ENCODE data around the gene TSPAN31. TPM values are rescaled to one million over a fixed set of nuclear protein-coding genes. Genes with fewer than 3 reads are reported as not detected.
"Not testable (repeated sequence)": the region's sequence is repeated elsewhere in the genome, so short reads cannot be mapped to it uniquely, and the experiment has no call there.

The TSPAN31 gene
- total RNA-seq, 1 donor from 2014 or later = 38.0 TPM

DNA sequence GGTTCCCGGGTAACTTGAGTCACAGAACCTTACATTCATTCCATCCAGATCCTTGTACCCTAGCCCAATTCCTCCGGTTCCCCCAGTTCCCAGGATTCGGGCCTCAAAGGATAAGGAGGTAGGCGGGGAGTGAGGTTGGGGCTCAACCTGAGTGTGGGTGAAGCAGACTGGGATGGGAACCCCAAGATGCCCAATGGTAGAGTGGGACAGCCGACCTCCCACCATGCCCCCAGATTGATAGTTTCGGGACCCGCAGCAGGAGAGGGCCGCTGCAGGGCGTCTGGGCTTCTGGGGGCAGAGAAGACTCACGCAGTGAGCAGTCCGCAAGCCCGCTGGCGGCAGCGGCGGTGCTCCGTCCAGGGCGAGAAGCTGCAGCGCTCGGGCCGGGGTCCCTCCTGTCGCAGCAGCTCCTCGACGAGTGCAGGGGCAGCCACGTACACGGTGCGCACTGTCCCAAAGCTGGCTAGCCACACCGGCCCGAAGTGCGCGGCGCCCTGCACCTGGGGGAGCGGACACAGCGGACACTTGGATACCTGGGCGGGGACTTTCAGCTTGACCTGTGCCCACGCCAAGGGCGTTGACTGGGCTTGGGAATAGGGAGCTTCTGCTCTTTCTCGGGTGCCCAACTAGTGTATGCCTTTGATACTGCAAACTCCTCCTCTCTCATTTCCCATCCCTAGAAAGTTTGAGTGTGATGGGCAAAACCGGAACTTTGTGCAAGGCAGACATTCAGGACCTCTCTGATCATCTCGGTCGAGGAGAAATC lies 21.0 kb downstream of the TSPAN31 start:
- DNase-seq (ENCODE audit: extremely low read depth, low read depth, low spot score) = no peak

DNA sequence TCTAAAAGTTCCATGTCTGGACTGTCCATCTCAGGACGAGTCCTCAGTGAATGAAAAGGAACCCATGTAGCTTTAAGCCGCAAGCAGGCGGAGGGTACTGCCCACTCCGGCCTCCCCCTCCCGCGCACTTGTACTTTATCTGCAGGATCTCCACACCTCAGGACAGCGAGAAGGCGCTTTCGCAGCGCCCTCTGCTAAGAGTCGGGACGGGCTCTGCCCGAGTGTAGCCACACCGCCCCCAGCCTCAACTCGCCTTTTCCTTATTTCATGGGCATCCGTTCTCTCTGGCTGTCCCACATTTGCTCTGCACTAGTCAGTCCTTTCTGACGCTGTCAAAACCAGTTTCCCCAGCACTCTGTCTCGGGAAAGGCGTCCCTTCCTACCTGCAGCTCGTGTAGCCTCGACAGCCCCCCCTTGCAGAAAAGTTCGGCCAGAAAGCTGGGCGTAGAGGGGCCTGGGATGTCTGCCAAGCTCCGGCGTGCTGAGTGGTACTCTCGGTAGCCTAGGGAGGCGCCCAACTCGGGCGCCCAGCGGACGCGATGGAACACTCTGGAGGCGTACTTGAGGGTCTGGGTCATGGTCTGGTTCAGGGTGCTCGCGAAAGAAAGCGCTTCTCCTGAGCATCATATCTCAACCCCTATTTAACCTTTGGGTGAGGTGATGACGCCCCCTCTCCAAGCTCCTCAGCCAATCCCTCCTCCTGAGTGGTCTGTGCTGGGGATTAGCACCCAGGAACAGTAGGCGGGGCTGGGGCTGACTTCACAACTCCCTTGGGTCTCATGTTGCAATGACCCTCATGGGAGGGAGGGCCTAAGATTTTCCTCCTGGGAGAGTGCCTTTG lies 21.8 kb downstream of the TSPAN31 start, which contains the start of gene CYP27B1:
CYP27B1 (minus strand) TSS at position 615 of the 841 bp plus-strand sequence; CDS start at position 578, 37 bp downstream.
- DNase-seq (ENCODE audit: extremely low read depth, low read depth, low spot score) = no peak

- DNase-seq (ENCODE audit: extremely low read depth, low read depth, low spot score) = no peak
These were observed 22.5 kb downstream of the TSPAN31 start for GRCh38 chr12:57767305-57767698.

- DNase-seq (ENCODE audit: extremely low read depth, low read depth, low spot score) = no peak
These were observed 23.0 kb downstream of the TSPAN31 start for GRCh38 chr12:57767876-57768275.

- no peak for DNase-seq (ENCODE audit: extremely low read depth, low read depth, low spot score)
These were observed 24.8 kb downstream of the TSPAN31 start for GRCh38 chr12:57769594-57769993.

DNA sequence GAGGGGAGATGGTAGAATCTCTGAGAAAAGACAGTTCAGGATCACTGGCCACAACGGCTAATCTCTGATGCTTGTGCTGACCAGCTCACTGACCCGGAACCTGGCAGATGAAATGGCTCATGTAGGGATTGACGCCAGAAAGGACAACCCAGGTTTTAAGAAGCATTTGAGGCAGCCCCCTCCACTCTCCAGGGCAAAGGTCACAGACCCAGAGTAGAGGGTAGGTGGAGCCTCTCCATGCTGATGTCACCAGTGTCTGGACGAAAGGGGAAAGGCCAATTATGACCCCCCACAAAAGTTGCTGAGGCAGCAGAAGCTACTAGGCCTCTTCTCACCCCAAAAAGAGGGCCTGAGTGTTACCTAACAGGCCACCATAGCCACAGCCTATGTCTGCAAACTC lies 25.9 kb downstream of the TSPAN31 start:
- no peak for DNase-seq (ENCODE audit: extremely low read depth, low read depth, low spot score)

DNA sequence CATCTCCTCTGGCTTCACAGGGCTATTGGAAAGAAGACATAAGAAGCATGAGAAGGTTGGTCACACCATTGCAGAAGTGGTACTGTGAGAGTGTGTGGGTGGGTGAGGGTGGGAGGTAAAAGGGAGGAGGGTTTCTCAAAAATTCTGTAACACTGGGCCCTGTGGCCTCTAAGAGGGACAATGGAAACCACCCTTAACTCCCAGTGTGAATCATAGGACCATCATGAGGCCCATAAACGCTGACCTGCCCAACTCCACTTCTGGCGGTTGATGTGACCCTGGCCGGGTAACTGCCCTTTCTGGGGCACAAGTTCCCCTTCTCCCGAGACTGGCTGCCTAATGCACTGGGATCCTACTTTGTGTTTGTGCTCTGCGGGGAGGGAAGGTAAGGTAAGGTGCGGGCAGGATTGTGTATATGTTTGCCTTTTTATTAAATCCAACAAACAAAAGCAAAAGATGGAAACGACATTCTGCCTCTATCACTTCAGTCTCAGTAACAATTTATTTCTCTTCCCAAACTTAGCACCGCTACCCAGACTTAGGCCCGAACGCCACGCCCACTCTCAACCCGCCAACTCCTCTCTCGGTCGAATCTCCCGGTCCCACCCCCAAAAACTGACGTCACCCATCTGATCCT lies 26.5 kb downstream of the TSPAN31 start:
- DNase-seq (ENCODE audit: extremely low read depth, low read depth, low spot score) = no peak

- DNase-seq (ENCODE audit: extremely low read depth, low read depth, low spot score) = peak; percentile 77
These were observed 27.1 kb downstream of the TSPAN31 start, which contains the start of gene METTL1 for GRCh38 chr12:57771873-57772428. METTL1 (minus strand) TSS chr12:57772105; CDS start chr12:57772083, 22 bp downstream.

GRCh38 chr12:57772429-57773322 lies 27.8 kb downstream of the TSPAN31 start, which contains the start of gene EEF1AKMT3:
EEF1AKMT3 (plus strand) TSS chr12:57772614; CDS start chr12:57772725, 111 bp downstream.
- no peak for DNase-seq (ENCODE audit: extremely low read depth, low read depth, low spot score)

DNA sequence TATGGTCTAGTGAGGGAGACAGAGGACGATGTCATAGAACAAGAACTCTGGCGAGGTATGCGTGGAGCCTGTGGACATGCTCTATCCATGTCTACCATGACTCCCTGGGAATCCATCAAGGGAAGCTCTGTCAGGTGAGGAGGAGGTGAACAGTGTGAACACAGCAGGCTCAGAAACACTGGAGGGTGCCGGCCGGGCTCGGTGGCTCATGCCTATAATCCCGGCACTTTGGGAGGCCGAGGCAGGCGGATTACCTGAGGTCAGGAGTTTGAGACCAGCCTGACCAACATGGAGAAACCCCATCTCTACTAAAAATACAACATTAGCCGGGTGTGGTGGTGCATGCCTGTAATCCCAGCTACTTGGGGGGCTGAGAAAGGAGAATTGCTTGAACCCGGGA lies 29.8 kb downstream of the TSPAN31 start:
- DNase-seq (ENCODE audit: extremely low read depth, low read depth, low spot score) = not testable (repeated sequence)

GRCh38 chr12:57775044-57775443 lies 30.2 kb downstream of the TSPAN31 start:
- no peak for DNase-seq (ENCODE audit: extremely low read depth, low read depth, low spot score)

GRCh38 chr12:57775563-57776246 lies 30.9 kb downstream of the TSPAN31 start:
- DNase-seq (ENCODE audit: extremely low read depth, low read depth, low spot score) = no peak

GRCh38 chr12:57776247-57776587 lies 31.4 kb downstream of the TSPAN31 start:
- no peak for DNase-seq (ENCODE audit: extremely low read depth, low read depth, low spot score)

DNA sequence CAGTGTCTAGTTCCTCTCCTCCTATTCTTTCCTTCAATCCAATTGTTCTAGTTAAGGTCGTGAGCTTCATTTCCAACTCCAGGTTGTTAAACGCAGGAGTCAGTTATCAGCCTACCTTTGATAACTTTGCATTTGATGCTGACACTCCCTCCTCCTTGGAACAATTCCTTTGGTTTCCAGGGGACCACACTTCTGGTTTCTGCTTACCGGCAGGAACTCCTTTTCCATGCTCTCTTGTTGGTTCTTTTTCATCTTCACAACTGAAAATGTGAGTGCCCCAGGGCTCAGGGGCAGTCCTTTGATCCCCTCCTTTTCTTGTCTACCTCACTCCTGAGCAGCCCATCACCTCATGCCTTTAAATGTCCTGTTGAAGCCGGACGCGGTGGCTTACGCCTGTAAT lies 32.5 kb downstream of the TSPAN31 start:
- DNase-seq (ENCODE audit: extremely low read depth, low read depth, low spot score) = no peak

DNA sequence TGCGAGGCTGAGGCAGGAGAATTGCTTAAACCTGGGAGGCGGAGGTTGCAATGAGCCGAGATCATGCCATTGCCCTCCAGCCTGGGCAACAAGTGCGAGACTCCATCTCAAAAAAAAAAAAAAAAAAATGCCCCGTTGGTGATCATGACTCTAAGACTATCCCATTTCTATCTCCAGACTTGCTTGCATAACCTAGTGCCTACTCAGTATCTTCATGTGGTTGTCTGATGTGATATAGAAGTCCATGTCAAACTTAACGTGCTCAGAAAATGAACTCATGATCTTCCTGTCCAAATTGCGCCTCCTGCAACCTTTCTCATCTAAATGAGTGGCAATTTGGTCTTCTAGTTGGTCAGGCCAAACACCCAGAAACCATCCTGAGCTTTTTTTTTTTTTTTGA lies 33.1 kb downstream of the TSPAN31 start:
- no peak for DNase-seq (ENCODE audit: extremely low read depth, low read depth, low spot score)

- DNase-seq (ENCODE audit: extremely low read depth, low read depth, low spot score) = no peak
These were observed 34.9 kb downstream of the TSPAN31 start for GRCh38 chr12:57779736-57780135.

- no peak for DNase-seq (ENCODE audit: extremely low read depth, low read depth, low spot score)
These were observed 35.6 kb downstream of the TSPAN31 start for GRCh38 chr12:57780284-57780897.

- DNase-seq (ENCODE audit: extremely low read depth, low read depth, low spot score) = no peak
These were observed 36.4 kb downstream of the TSPAN31 start for GRCh38 chr12:57781244-57781643.

DNA sequence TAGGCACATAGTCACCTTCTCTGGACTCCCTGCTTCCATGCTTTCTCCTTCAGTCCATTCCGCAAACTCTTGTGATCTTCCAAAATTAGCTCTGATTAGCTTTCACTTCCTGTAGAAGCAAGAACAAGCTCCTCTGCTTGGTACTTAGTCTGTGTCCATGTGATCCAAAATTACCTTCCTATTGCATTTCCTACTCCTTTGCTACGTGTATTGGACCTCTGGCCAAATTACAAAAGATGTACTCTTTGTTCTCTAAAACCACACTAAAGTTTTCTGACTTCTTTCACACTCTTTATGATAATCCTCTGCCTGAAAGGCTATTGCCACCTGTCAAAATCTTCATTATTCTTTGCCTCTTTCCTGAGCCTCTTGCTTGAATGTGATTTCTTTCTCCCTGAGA lies 37.0 kb downstream of the TSPAN31 start:
- DNase-seq (ENCODE audit: extremely low read depth, low read depth, low spot score) = no peak
